Adrenal gland (tissue), 5 donors: Measurements from ENCODE around the gene UBAP1.
A peak's percentile ranks its signal among the peaks of the same experiment; 100 is the strongest.

ENCODE experiments used
- POLR2A ChIP-seq, 2 donors: fragments of 450-650 bp; IDR thresholded peaks; one replicate each; pipeline ENCODE4 v1.6.1; 2017; ENCODE audit warnings: antibody characterized with exemption in 2 of 2, mild to moderate bottlenecking in 2 of 2, moderate library complexity in 1 of 2
- TF ChIP-seq, protein P1 (sequence below), 6 experiments: fragments of 450-650 bp in 4 of 6; fragments of 200-600 bp in 2 of 6; sonication (generic) in 1 of 6; IDR thresholded peaks; 1 replicate in 5 of 6; 2 replicates in 1 of 6; pipeline versions ENCODE4 v1.5.1 to v1.8.0; 2016 to 2021; ENCODE audit warnings: antibody characterized with exemption in 6 of 6, mild to moderate bottlenecking in 2 of 6, moderate library complexity in 1 of 6
- donor health status: DM: no; HTN: no; CAD: no.

DNA sequence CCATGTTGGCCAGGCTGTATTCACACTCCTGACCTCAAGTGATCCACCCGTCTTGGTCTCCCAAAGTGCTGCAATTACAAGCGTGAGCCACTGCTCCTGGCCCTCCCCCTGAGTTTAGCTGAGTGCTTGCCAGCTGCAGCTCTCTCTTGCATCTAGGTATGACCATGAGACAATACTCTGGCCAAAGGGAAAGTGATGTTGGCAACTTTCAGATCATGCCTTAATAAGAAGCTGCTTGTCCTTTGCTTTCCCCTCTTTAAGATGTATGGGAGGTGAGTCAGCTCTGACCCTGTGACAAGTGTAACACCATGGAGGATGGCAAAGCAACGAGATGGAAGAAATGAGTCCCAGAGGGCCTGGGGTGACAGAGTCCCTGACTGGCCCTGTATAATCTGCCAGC, 33.7 kb upstream of the UBAP1 start:
- TF ChIP-seq, protein P1, sequence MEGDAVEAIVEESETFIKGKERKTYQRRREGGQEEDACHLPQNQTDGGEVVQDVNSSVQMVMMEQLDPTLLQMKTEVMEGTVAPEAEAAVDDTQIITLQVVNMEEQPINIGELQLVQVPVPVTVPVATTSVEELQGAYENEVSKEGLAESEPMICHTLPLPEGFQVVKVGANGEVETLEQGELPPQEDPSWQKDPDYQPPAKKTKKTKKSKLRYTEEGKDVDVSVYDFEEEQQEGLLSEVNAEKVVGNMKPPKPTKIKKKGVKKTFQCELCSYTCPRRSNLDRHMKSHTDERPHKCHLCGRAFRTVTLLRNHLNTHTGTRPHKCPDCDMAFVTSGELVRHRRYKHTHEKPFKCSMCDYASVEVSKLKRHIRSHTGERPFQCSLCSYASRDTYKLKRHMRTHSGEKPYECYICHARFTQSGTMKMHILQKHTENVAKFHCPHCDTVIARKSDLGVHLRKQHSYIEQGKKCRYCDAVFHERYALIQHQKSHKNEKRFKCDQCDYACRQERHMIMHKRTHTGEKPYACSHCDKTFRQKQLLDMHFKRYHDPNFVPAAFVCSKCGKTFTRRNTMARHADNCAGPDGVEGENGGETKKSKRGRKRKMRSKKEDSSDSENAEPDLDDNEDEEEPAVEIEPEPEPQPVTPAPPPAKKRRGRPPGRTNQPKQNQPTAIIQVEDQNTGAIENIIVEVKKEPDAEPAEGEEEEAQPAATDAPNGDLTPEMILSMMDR (IDR thresholded peaks at IDR 0.05): peak in 1 of 6 experiments; percentile 10
- peak in 1 of 2 donors; percentile 16 for TF ChIP-seq POLR2A (IDR thresholded peaks at IDR 0.05)
